DND-41 (cell line): ENCODE data around the gene SAFB2.

Source experiments
- ATAC-seq: fragments of 200-7000 bp; cut with Tn5 transposase; 3 replicates; pipeline ENCODE4 v1.9.1; 2021; ENCODE audit warnings: low read depth; ENCODE audit not compliant: insufficient read depth
- DNase-seq: peaks from one replicate; pipeline ENCODE4 v3.0.0-alpha.2; 2020
- H2AFZ ChIP-seq: 2 replicates; pipeline ENCODE4 v1.6.0; 2012; ENCODE audit warnings: low read depth, low read length
- H3K27ac ChIP-seq: 2 replicates; pipeline ENCODE4 v1.5.1; 2012; ENCODE audit warnings: low read length, inconsistent platforms
- H3K27me3 ChIP-seq: fragments of 200-600 bp; sonication (generic); 2 replicates; pipeline ENCODE4 v1.6.0; 2012; ENCODE audit warnings: low read length, mild to moderate bottlenecking, inconsistent platforms; ENCODE audit not compliant: insufficient read depth, poor library complexity
- H3K36me3 ChIP-seq: 2 replicates; pipeline ENCODE4 v1.5.1; 2012; ENCODE audit warnings: low read length, inconsistent platforms; ENCODE audit not compliant: insufficient read depth
- H3K4me1 ChIP-seq: 2 replicates; pipeline ENCODE4 v1.5.1; 2012; ENCODE audit warnings: mild to moderate bottlenecking, low read length; ENCODE audit not compliant: insufficient read depth
- H3K4me2 ChIP-seq: 2 replicates; pipeline ENCODE4 v1.6.0; 2012; ENCODE audit warnings: mild to moderate bottlenecking, moderate library complexity, low read length, inconsistent platforms; ENCODE audit not compliant: insufficient read depth
- H3K4me3 ChIP-seq, 2 experiments: fragments of 200-600 bp in 1 of 2; shearing (Covaris generic) in 1 of 2; 2 replicates each; pipeline ENCODE4 v1.5.1; 2012 to 2016; ENCODE audit warnings: inconsistent platforms in 2 of 2, low read length in 2 of 2, mild to moderate bottlenecking in 2 of 2, low read depth in 1 of 2, moderate library complexity in 1 of 2
- H3K79me2 ChIP-seq: 2 replicates; pipeline ENCODE4 v1.6.0; 2012; ENCODE audit warnings: low read length, inconsistent platforms; ENCODE audit not compliant: insufficient read depth
- H3K9ac ChIP-seq: 2 replicates; pipeline ENCODE4 v1.6.0; 2012; ENCODE audit warnings: low read depth, mild to moderate bottlenecking, inconsistent platforms, low read length, moderate library complexity
- H3K9me3 ChIP-seq: 2 replicates; pipeline ENCODE4 v1.5.1; 2012; ENCODE audit warnings: low read length, moderate library complexity, mild to moderate bottlenecking, inconsistent platforms; ENCODE audit not compliant: insufficient read depth, severe bottlenecking
- H4K20me1 ChIP-seq: 2 replicates; pipeline ENCODE4 v1.6.0; 2012; ENCODE audit warnings: low read length; ENCODE audit not compliant: insufficient read depth
- EZH2 ChIP-seq: IDR thresholded peaks from 3 replicates; pipeline ENCODE4 v1.6.1; 2012; ENCODE audit warnings: borderline replicate concordance, low read depth, mild to moderate bottlenecking, moderate library complexity, low read length, inconsistent platforms; ENCODE audit not compliant: severe bottlenecking
- TF ChIP-seq, protein P1 (sequence below): IDR thresholded peaks from 2 replicates; pipeline ENCODE4 v1.5.1; 2012; ENCODE audit warnings: borderline replicate concordance, low read length, moderate library complexity, mild to moderate bottlenecking; ENCODE audit not compliant: poor library complexity, severe bottlenecking; ENCODE audit errors: extremely low read depth

Gene SAFB2

DNA sequence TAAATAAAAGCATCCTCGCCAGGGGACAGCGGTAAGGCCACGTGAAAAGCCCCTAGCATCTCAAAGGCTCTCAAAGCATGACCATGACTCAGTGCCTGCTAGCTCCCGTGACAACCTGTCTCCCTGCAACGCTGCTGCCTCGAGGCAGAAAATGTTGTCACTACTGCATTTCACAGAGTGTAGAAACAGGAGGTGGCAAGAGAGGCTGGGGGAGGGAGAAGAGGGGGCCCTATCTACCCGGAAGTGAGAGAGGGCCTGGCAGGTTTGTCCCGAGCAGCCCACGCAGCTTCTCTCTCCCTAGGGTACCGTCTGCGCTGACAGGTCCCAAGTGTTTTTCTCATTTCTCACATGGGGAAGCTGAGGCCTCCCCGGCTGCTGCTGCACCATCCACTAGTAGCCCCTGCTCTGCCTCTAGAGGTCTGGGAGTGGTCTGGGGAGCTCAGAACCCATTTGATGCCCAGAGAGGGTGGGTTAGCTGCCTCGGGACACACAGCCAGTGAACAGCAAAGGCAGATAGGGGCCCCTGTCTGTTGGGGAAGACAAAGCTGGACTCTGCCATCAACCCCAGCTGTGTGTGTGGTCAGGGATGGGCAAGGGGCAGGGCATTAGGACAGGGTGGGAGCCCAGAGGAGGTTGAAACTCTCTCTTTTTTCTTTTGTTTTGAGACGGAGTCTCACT is 58.5 kb downstream of the SAFB2 start:
- Histone ChIP-seq H3K27me3 (no peaks in the 10 kb centered on the region), H3K27ac (no peak overlapping the region), H3K4me3 (no peak overlapping the region), H3K4me2 (no peak overlapping the region), H3K36me3 (no peaks in the 10 kb centered on the region), H3K9me3 (peaks cover 4% of the 10 kb centered on the region), H4K20me1 (no peaks in the 10 kb centered on the region), H3K9ac (no peak overlapping the region), H3K4me1 (no peaks in the 10 kb centered on the region), H2AFZ (no peak overlapping the region), H3K79me2 (no peaks in the 10 kb centered on the region)
- TF ChIP-seq, protein P1, sequence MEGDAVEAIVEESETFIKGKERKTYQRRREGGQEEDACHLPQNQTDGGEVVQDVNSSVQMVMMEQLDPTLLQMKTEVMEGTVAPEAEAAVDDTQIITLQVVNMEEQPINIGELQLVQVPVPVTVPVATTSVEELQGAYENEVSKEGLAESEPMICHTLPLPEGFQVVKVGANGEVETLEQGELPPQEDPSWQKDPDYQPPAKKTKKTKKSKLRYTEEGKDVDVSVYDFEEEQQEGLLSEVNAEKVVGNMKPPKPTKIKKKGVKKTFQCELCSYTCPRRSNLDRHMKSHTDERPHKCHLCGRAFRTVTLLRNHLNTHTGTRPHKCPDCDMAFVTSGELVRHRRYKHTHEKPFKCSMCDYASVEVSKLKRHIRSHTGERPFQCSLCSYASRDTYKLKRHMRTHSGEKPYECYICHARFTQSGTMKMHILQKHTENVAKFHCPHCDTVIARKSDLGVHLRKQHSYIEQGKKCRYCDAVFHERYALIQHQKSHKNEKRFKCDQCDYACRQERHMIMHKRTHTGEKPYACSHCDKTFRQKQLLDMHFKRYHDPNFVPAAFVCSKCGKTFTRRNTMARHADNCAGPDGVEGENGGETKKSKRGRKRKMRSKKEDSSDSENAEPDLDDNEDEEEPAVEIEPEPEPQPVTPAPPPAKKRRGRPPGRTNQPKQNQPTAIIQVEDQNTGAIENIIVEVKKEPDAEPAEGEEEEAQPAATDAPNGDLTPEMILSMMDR = no peak
- TF ChIP-seq EZH2 = no peak
- no peak for ATAC-seq
- DNase-seq = no peak

DNA sequence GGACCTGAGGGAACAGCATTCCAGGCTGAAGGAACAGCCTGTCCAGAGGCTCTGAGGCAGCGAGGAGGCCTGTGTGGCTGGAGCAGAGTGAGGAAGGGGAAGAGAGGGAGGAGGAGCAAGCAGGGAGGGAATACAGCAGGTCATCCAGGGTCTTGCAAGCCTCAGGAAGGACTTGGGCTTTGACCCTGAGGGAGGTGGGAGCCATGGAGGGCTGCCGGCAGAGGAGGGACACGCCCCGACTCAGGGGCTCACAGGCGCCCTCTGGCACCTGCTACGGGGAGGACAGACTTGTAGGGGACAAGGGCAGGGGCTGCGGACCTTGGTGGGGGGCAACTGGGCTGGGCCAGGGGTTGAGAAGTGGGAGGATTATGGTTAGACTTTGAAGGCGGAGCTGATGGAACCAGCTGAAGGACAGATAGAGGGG is 59.6 kb downstream of the SAFB2 start:
- TF ChIP-seq, protein P1 = peak; percentile 20
- TF ChIP-seq EZH2 = no peak
- Histone ChIP-seq H3K4me3 (no peak overlapping the region), H3K79me2 (no peaks in the 10 kb centered on the region), H3K9me3 (peaks cover 4% of the 10 kb centered on the region), H3K27ac (no peak overlapping the region), H3K4me2 (no peak overlapping the region), H2AFZ (no peak overlapping the region), H3K36me3 (no peaks in the 10 kb centered on the region), H3K4me1 (no peaks in the 10 kb centered on the region), H4K20me1 (no peaks in the 10 kb centered on the region), H3K27me3 (no peaks in the 10 kb centered on the region), H3K9ac (no peak overlapping the region)
- ATAC-seq = no peak
- DNase-seq = no peak

DNA sequence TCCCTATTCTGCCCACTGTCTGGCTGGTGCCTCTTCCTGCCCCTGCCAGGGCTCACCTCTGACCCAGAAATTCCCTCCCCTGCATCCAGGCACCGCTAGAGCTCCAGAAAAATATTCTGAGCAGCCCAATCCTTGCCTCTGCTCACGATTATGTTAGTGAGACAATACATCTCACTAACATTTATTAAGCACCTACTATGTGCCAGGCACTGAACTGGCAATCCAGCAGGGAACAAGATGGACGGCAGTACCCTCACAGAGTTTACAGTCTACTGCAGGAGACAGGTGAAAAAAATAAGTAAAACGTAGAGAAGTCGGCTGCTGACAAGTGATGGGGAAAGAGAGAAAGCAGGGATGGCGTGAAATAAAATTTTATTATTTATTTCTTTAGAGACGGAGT is 60.3 kb downstream of the SAFB2 start:
- H2AFZ ChIP-seq = no peak overlapping the region
- H3K79me2 ChIP-seq = no peaks in the 10 kb centered on the region
- H3K36me3 ChIP-seq = no peaks in the 10 kb centered on the region
- H4K20me1 ChIP-seq = no peaks in the 10 kb centered on the region
- no peak overlapping the region for H3K9ac ChIP-seq
- DNase-seq (no peak), ATAC-seq (no peak)
- H3K27me3 ChIP-seq = no peaks in the 10 kb centered on the region
- H3K4me1 ChIP-seq = no peaks in the 10 kb centered on the region
- H3K9me3 ChIP-seq = peaks cover 4% of the 10 kb centered on the region
- no peak overlapping the region for H3K27ac ChIP-seq
- TF ChIP-seq, protein P1 = no peak
- no peak for TF ChIP-seq EZH2
- H3K4me3 ChIP-seq = no peak overlapping the region
- H3K4me2 ChIP-seq = no peak overlapping the region

DNA sequence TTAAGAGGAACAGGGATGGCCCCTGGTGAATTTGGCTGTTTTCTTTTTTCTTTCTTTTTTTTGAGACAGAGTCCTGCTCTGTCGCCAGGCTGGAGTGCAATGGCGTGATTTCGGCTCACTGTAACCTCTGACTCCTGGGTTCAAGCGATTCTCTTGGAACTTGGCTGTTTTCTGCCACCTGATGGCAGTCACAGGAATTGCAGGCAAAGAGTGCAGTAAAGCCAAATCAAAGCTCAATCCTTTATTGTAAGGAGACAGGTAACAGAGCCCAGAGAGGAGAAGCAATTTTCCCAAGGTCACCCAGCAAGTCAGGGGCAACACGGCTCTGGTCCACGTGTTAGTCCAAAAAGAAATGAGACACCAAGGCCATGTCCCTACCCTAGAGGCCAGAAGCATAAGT is 61.0 kb downstream of the SAFB2 start:
- H3K9ac ChIP-seq = no peak overlapping the region
- TF ChIP-seq, protein P1 = peak; percentile 62
- TF ChIP-seq EZH2 = no peak
- ATAC-seq = no peak

More for the DNA sequence above, 61.0 kb downstream of the SAFB2 start:
- Histone ChIP-seq H3K4me1 (no peaks in the 10 kb centered on the region), H3K27ac (no peak overlapping the region), H4K20me1 (no peaks in the 10 kb centered on the region), H3K9me3 (peaks cover 4% of the 10 kb centered on the region), H3K27me3 (no peaks in the 10 kb centered on the region), H3K79me2 (no peaks in the 10 kb centered on the region), H3K36me3 (no peaks in the 10 kb centered on the region), H3K4me2 (no peak overlapping the region), H3K4me3 (no peak overlapping the region), H2AFZ (no peak overlapping the region)
- DNase-seq = no peak
